Upper lobe of left lung (tissue), 6 donors: ENCODE data around the gene METTL4. TPM values are rescaled to one million over a fixed set of nuclear protein-coding genes. Genes with fewer than 3 reads are reported as not detected.

ENCODE experiments used
- ATAC-seq, 2 donors: fragments of 200-7000 bp; cut with Tn5 transposase; one replicate each; pipeline ENCODE4 v1.9.1; 2022; ENCODE audit warnings: mild to moderate bottlenecking in 2 of 2, moderate library complexity in 2 of 2; ENCODE audit not compliant: low FRiP score in 2 of 2
- DNase-seq, 2 donors: peaks; one replicate each; pipeline ENCODE4 v3.0.0-alpha.2; 2019 to 2020
- H3K27ac ChIP-seq, 4 donors: fragments of 200-600 bp; sonication (generic); one replicate each; pipeline ENCODE4 v1.5.1; 2016 to 2019
- H3K27me3 ChIP-seq, 4 donors: fragments of 200-600 bp; sonication (generic); one replicate each; pipeline ENCODE4 v1.5.1; 2017 to 2019
- H3K36me3 ChIP-seq, 4 donors: fragments of 200-600 bp; sonication (generic); one replicate each; pipeline ENCODE4 v1.5.1; 2016 to 2019
- H3K4me1 ChIP-seq, 4 donors: fragments of 200-600 bp; sonication (generic); one replicate each; pipeline ENCODE4 v1.5.1; 2018 to 2019
- H3K4me3 ChIP-seq, 4 donors: fragments of 200-600 bp; sonication (generic); one replicate each; pipeline ENCODE4 v1.5.1; 2017 to 2019; ENCODE audit warnings: mild to moderate bottlenecking in 2 of 4, moderate library complexity in 1 of 4
- H3K9me3 ChIP-seq, 4 donors: fragments of 200-600 bp; sonication (generic); one replicate each; pipeline ENCODE4 v1.5.1; 2018 to 2019
- EP300 ChIP-seq, 4 donors: sonication (generic); formaldehyde crosslinking; IDR thresholded peaks; one replicate each; pipeline ENCODE4 v1.5.1; 2017; ENCODE audit warnings: antibody characterized with exemption in 4 of 4, control low read depth in 2 of 4
- POLR2A ChIP-seq, 4 donors: fragments of 450-650 bp; IDR thresholded peaks; one replicate each; pipeline ENCODE4 v1.5.1; 2016 to 2017; ENCODE audit warnings: antibody characterized with exemption in 4 of 4, mild to moderate bottlenecking in 2 of 4
- POLR2AphosphoS5 ChIP-seq, 2 donors: sonication (generic); formaldehyde crosslinking; IDR thresholded peaks; one replicate each; pipeline ENCODE4 v1.5.1; 2017; ENCODE audit warnings: antibody characterized with exemption in 2 of 2
- WGBS, 2 donors: methylation state at CpG; one replicate each; pipeline ENCODE4 v1.1.5; 2017 to 2018; 5-methylcytosine and 5-hydroxymethylcytosine counted together
- total RNA-seq, 6 donors: library from RNA; depleted of rRNA in 4 of 6; stranded (reverse); fragments of >200 nt in 4 of 6; gene quantifications; one replicate each; pipeline versions ENCODE4 v1.1.0 to v1.2.1, GENCODE V29; 2016 to 2021
- TF ChIP-seq, protein P1 (sequence below), 6 experiments: fragments of 450-650 bp in 4 of 6; fragments of 200-600 bp in 2 of 6; sonication (generic) in 2 of 6; IDR thresholded peaks; one replicate each; pipeline ENCODE4 v1.5.1; 2016 to 2019; ENCODE audit warnings: antibody characterized with exemption in 6 of 6
- donor health status: DM: no; HTN: no; CAD: no; lungs with moderate emphysema.
- donor health status: DM: no; HTN: yes; CAD: no; lungs with severe emphysema.

METTL4 gene
- total RNA-seq, 6 donors from 2014 or later = 2.7 to 11.2 (median 4.8) TPM

DNA sequence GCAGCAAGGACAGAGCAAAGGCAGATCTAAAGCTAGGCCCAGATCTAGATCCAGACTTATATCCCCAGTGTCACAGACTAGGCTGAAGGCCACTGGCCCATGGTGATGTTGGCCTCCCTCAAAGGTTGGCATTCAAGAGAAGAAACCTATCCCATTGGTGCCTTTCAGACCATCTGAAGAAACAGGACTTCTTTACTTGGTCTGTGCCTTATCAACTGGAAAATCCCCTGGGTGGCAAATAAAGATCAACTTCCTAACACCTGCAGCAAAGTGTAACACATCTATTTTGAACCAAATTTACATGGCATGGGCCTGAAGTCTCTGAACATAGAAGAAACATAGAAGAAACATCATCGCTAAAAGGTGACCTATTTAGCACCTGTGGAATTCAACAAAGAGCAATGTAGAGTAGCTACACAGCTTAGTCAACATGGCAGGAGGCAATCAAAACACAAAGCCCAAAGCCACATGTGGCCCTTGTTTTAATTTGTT lies 35.8 kb downstream of the METTL4 start:
- no peak overlapping the region for H3K4me3 ChIP-seq
- DNase-seq = no peak
- ATAC-seq = peak in 1 of 2 donors; percentile 37
- TF ChIP-seq POLR2A (IDR thresholded peaks at IDR 0.05) (no peak), POLR2AphosphoS5 (IDR thresholded peaks at IDR 0.05) (no peak), EP300 (IDR thresholded peaks at IDR 0.05) (no peak)
- TF ChIP-seq, protein P1, sequence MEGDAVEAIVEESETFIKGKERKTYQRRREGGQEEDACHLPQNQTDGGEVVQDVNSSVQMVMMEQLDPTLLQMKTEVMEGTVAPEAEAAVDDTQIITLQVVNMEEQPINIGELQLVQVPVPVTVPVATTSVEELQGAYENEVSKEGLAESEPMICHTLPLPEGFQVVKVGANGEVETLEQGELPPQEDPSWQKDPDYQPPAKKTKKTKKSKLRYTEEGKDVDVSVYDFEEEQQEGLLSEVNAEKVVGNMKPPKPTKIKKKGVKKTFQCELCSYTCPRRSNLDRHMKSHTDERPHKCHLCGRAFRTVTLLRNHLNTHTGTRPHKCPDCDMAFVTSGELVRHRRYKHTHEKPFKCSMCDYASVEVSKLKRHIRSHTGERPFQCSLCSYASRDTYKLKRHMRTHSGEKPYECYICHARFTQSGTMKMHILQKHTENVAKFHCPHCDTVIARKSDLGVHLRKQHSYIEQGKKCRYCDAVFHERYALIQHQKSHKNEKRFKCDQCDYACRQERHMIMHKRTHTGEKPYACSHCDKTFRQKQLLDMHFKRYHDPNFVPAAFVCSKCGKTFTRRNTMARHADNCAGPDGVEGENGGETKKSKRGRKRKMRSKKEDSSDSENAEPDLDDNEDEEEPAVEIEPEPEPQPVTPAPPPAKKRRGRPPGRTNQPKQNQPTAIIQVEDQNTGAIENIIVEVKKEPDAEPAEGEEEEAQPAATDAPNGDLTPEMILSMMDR (IDR thresholded peaks at IDR 0.05) = no peak
- no peaks in the 10 kb centered on the region for H3K27me3 ChIP-seq
- H3K4me1 ChIP-seq = no peaks in the 10 kb centered on the region
- H3K27ac ChIP-seq = no peak overlapping the region
- 88 to 92% methylated on average over 1 of the region's 1 CpG for WGBS, 2 donors
- H3K9me3 ChIP-seq = no peaks in the 10 kb centered on the region
- H3K36me3 ChIP-seq = peaks cover 0 to 13% (median 1%) of the 10 kb centered on the region in 4 donors

DNA sequence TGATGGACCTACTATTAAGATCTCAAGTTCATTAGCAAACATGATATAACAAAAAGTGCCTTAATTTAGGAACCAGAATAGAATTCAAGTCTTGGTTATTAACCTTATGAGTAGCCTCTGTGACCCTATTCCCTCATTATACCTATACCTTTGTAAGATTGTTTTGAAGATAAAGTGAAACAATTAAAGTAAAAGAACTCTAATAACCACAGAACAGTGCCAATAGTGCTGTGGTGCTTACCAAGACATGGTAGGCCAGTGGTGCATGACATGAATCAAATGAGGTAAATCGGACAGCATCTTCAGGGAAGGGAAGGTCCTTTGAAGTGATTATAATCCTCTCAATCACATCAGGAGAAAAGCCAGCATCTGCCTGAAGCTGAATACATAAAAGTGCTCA lies 36.4 kb downstream of the METTL4 start:
- TF ChIP-seq, protein P1 (IDR thresholded peaks at IDR 0.05) = no peak
- no peak for TF ChIP-seq POLR2A (IDR thresholded peaks at IDR 0.05)
- no peak for TF ChIP-seq EP300 (IDR thresholded peaks at IDR 0.05)
- WGBS, 2 donors = 95 to 100% methylated on average over 1 of the region's 1 CpG
- H3K4me3 ChIP-seq = no peak overlapping the region
- no peak overlapping the region for H3K27ac ChIP-seq
- H3K36me3 ChIP-seq = peaks cover 0 to 13% (median 1%) of the 10 kb centered on the region in 4 donors
- DNase-seq (no peak), ATAC-seq (no peak)
- no peaks in the 10 kb centered on the region for H3K27me3 ChIP-seq
- H3K4me1 ChIP-seq = no peaks in the 10 kb centered on the region
- H3K9me3 ChIP-seq = no peaks in the 10 kb centered on the region

DNA sequence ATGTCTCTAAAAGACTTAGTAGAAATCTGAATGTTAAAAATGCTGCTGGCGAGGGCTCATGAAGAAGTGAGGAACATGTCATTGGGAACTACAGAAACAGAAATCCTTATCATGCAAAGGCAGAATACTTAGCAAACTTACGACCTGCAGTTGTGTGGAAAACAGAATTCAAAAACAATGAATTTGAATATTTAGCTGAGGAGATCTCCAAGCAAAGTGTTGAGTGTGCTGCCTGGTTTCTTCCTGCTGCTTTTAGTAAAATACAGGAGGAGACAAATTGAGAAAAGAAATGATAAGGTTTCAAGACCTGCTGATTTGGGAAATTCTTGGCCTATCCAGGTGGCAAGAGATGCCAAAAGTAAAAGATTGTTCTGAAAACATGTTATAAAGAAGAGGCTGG lies 38.5 kb downstream of the METTL4 start:
- Histone ChIP-seq H3K36me3 (peaks cover 0 to 8% (median 1%) of the 10 kb centered on the region in 4 donors), H3K4me1 (no peaks in the 10 kb centered on the region), H3K4me3 (no peak overlapping the region), H3K27me3 (no peaks in the 10 kb centered on the region), H3K27ac (no peak overlapping the region), H3K9me3 (no peaks in the 10 kb centered on the region)
- TF ChIP-seq POLR2A (IDR thresholded peaks at IDR 0.05) = no peak
- no peak for TF ChIP-seq EP300 (IDR thresholded peaks at IDR 0.05)
- TF ChIP-seq, protein P1 (IDR thresholded peaks at IDR 0.05) = no peak
- TF ChIP-seq POLR2AphosphoS5 (IDR thresholded peaks at IDR 0.05) = no peak
- DNase-seq = no peak
- WGBS, 2 donors = 92 to 95% methylated on average over 2 of the region's 2 CpGs
- ATAC-seq = no peak

DNA sequence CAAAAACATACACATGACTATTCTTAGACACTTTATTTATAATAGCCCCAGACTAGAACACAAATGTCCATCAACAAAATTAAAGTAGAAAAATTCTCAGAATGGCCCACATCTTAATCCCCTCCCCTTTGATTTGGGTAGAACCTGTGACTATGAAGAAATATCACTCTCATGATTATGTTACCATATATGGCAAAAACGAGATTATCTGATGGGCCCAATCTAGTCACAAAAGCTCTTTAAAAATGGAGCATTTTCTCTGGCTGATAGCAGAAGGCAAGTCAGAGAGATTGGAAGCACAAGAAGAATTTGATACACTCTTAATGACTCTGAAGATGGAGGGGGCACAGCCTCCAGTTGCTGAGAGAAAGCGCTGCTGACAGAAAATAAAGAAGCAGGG lies 39.6 kb downstream of the METTL4 start:
- H3K27me3 ChIP-seq = no peaks in the 10 kb centered on the region
- no peaks in the 10 kb centered on the region for H3K4me1 ChIP-seq
- H3K27ac ChIP-seq = no peak overlapping the region
- H3K9me3 ChIP-seq = no peaks in the 10 kb centered on the region
- 86 to 94% methylated on average over 2 of the region's 2 CpGs for WGBS, 2 donors
- DNase-seq = no peak
- peaks cover 0 to 5% (median 1%) of the 10 kb centered on the region in 4 donors for H3K36me3 ChIP-seq
- TF ChIP-seq EP300 (IDR thresholded peaks at IDR 0.05) = no peak
- TF ChIP-seq, protein P1 (IDR thresholded peaks at IDR 0.05) = no peak
- no peak for TF ChIP-seq POLR2A (IDR thresholded peaks at IDR 0.05)
- no peak for TF ChIP-seq POLR2AphosphoS5 (IDR thresholded peaks at IDR 0.05)
- H3K4me3 ChIP-seq = no peak overlapping the region
- ATAC-seq = no peak

DNA sequence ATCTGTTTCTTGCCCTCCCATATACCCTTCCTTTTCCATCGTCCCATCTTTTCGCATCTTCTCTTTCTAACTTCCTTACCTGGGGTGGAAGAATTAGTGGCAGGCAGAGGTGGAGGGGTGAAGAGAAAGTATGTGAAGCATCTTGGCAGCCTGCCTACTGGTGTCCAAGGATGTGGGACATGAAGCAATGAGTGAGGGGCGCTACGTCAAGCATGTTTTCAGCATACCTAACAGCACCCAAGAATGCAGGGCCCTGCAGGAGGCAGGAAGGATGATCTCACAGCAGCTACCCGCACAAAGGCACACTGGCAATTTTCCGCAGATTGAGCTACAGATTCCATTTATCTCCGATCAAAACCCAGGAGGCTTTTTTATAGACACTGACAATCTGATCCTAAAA lies 42.2 kb downstream of the METTL4 start:
- DNase-seq (no peak), ATAC-seq (no peak)
- TF ChIP-seq POLR2A (IDR thresholded peaks at IDR 0.05) (no peak), EP300 (IDR thresholded peaks at IDR 0.05) (no peak), POLR2AphosphoS5 (IDR thresholded peaks at IDR 0.05) (no peak)
- TF ChIP-seq, protein P1 (IDR thresholded peaks at IDR 0.05) = no peak
- H3K4me3 ChIP-seq = no peak overlapping the region
- H3K36me3 ChIP-seq = peaks cover 0 to 2% (median 0%) of the 10 kb centered on the region in 4 donors
- H3K27me3 ChIP-seq = no peaks in the 10 kb centered on the region
- no peaks in the 10 kb centered on the region for H3K4me1 ChIP-seq
- 87 to 90% methylated on average over 7 of the region's 7 CpGs for WGBS, 2 donors
- H3K9me3 ChIP-seq = no peaks in the 10 kb centered on the region
- H3K27ac ChIP-seq = no peak overlapping the region
